Gastrocnemius medialis (tissue), 4 donors: ENCODE data around the gene NDRG4.

Source experiments
- POLR2A ChIP-seq, 2 donors: fragments of 450-650 bp; IDR thresholded peaks; one replicate each; pipeline ENCODE4 v1.6.1; 2017; ENCODE audit warnings: antibody characterized with exemption in 2 of 2, mild to moderate bottlenecking in 2 of 2, moderate library complexity in 2 of 2
- TF ChIP-seq, protein P1 (sequence below), 5 experiments: fragments of 450-650 bp in 3 of 5; fragments of 200-600 bp in 2 of 5; sonication (generic) in 2 of 5; IDR thresholded peaks in 4 of 5; conservative IDR thresholded peaks in 1 of 5; 1 replicate in 4 of 5; 2 replicates in 1 of 5; pipeline ENCODE4 v1.5.1; 2016 to 2019; ENCODE audit warnings: antibody characterized with exemption in 5 of 5, mild to moderate bottlenecking in 3 of 5, moderate library complexity in 3 of 5

GRCh38 chr16:58462997-58463941, 36.7 kb upstream of the NDRG4 start:
- TF ChIP-seq, protein P1, sequence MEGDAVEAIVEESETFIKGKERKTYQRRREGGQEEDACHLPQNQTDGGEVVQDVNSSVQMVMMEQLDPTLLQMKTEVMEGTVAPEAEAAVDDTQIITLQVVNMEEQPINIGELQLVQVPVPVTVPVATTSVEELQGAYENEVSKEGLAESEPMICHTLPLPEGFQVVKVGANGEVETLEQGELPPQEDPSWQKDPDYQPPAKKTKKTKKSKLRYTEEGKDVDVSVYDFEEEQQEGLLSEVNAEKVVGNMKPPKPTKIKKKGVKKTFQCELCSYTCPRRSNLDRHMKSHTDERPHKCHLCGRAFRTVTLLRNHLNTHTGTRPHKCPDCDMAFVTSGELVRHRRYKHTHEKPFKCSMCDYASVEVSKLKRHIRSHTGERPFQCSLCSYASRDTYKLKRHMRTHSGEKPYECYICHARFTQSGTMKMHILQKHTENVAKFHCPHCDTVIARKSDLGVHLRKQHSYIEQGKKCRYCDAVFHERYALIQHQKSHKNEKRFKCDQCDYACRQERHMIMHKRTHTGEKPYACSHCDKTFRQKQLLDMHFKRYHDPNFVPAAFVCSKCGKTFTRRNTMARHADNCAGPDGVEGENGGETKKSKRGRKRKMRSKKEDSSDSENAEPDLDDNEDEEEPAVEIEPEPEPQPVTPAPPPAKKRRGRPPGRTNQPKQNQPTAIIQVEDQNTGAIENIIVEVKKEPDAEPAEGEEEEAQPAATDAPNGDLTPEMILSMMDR (IDR thresholded peaks at IDR 0.05 in 4 of 5, conservative IDR thresholded peaks at IDR 0.05 in 1 of 5) = no peak
- no peak for TF ChIP-seq POLR2A (IDR thresholded peaks at IDR 0.05)
